HG03159 (cell line): ENCODE measurements around the gene CST4.
"Not testable (repeated sequence)": the region's sequence is repeated elsewhere in the genome, so short reads cannot be mapped to it uniquely, and the experiment has no call there.

Experiments
- ATAC-seq: cut with Tn5 transposase; IDR thresholded peaks from one replicate; pipeline ENCODE4 v1.9.1; 2021; ENCODE audit warnings: mild to moderate bottlenecking, moderate library complexity; ENCODE audit not compliant: unreplicated experiment

The CST4 gene

DNA sequence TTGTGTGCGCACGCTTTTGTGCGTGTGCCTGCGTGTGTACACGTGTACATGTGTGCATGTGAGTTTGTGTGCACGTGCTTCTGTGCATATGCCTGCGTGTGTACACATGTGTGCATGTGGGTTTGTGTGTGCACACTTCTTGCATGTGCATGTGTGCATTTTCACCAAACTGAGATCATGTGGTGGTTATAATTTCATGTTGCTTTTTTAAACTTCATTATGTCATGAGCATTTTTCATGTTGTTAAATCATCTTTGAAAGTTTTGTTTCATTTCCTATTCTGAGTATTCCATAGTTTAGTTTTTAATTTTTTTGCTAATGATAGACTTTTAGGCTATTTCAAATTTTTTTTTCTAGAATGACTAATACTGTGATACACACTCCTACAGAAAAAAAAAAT, 44.7 kb downstream of the CST4 start:
- ATAC-seq = no peak

DNA sequence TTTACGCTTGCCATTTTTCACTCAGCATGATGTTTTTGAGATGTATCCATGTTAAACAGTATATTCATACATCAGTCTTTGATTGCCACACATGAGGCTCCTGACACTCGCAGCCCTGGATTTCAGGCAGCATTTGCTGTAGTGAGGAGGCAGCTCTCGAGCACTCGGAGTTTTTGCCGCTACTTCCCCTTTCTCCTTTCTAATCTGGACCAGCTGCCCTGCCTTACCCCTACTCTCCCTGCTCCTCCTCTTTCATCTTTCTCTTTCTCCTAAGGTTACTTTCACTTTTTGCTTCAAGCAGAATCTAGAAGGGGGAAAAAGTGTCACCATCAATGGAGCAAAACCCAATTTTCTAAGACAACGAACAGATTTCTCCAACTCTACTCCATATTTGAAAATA, 45.2 kb downstream of the CST4 start:
- no peak for ATAC-seq

DNA sequence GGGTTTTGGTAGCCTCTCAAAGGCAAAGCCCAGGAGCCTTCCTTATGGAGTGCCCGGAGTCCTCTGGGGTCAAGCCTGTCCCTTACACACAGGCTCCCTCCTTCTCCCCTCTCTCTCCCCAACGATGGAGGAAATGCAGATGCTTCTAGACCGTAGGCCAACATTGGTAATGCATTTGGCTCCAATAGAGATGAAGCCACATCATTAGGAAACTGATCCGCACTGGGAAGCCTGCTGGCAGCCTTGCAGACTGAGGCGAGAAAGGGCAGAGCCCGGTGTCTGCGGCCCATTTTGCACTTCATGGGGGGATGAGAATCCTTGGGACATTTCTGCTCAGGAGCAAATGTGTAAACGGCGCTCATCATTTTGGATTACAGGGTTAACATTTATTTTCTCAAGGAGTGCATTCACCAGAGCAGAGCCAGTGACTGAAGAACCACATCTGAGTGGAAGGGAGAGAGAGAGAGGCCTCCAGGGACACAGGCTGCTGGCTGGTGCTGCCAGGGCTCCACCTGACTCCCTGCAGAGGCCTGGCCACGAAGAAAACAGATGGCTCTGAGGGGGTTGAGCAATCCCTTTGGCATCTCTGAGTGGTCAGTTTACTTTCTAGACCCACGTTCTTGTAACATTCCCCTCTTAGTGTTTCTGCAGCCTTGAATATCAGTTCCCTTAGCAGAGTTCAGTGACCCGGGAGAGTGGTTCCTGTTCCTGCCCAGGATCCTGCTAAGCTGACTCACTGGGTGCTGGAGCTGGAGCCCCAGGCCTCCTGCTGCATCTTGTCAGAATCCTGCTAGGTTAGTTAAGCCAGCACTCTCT, 46.7 kb downstream of the CST4 start:
- ATAC-seq = no peak

DNA sequence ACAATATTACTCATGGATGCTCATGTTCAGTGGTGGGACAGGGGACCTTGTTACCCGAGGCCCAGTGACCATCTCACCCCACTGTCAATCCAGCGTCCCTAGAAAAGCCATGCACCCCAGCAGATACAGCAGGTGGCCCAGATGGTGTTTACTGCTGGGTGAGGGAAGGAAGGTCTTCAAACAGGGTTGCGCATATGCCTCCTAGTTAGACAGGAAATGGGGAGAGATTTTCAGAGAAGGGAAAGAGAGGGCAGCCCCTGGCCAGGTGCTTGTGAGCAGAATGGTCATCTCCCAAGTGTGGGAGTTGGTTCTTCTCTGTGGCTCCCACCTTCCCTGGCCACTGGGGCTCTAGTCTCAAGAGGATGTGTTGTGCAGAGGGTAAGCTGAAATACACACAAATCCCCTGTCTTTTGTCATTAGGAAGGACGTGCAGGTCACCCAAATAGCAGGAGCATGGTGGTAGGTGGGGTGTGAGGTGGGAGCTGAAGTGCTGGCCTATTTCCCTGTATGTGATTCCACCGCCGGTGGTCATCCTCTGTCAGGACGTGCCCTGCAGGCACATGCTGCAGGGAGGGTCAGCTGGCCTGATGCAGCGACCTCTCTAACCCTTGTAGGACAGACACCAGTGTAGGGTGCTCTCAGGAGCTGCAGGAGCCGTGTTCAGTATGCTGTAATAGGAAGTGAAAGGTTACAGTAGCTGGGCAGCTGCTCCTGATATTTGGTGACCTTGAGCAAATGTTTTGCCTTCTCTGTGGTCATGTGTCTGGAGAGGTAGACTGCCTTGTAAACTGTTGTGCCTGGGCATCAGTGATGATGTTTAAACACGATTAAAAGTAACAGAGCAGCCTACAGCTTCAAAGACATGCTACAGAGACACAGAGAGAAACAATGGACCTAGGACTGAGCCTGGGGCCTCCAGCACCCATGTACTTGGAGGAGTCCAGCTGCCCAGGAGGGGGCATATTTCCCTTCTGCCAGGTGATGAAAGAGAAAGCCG, 47.9 kb downstream of the CST4 start:
- ATAC-seq = no peak

DNA sequence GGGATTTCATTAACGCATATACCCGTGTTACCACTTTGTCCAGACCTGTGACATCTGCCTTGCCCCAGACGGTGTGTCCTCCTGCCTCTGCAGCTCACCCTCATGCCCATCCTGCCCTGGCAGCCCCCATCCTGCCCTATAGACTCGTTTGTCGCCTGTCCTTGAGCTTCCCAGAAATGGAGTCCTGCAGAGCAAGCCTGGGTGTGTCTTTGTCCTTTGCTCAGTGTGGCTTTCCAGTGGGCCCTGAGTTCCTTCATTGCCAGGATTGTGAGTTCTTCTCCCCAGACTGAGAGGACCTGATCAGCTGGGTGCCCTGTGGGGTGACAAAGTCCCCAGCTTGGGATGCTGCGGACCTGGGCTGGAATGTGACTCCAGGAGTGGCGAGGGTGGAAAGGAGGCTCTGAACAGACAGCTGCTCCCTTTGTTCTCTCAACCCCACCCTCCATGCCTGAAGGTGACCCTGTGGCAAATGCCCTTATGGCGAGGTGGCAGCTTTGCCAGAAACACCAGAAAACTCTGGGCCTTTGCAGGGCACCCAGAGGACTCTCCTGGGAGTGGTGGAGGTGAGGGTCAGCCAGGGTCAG, 48.7 kb downstream of the CST4 start:
- no peak for ATAC-seq

DNA sequence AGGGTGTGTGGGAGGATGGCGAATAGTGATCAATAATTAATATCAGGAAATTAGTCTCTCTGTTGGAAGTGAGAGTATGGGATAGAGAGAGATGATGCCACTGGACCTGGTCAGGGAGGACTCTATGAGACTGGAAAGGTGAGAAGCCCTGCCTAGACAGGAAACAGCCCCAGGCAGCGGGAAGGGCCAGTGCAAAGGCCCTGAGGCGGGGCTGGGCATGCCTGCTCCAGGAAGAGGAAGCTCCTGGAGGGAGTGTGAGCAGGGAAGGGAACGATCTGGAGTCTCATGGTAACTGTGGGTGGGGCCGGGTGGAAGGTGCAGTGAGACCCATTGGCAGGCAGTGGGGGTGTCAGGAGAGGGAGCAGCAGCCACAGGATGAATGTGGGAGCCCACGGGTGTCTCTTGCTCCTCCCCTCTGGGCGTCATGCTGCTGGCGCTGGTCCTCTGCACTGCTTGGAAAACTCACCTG, 49.3 kb downstream of the CST4 start:
- ATAC-seq = no peak

DNA sequence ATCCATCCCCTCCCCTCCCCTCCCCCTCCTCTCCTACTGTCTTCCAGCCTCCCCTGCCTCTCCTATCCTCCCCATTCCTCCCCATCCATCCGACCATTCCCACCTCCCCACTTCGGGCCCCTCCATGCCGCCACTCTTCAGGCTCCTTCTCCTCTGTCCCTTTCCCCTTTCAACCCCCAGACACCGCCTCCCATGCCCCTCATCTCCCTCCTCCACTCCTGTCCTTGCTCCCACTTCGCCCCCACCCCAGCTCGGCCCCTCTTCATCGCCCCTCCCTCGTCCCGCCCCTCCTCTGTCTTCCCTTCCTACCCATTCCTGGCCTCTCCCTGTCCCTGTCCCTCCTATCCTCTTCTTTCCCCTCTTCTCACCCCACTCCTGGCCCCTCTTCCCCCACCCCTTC, 50.5 kb downstream of the CST4 start:
- ATAC-seq = no peak

DNA sequence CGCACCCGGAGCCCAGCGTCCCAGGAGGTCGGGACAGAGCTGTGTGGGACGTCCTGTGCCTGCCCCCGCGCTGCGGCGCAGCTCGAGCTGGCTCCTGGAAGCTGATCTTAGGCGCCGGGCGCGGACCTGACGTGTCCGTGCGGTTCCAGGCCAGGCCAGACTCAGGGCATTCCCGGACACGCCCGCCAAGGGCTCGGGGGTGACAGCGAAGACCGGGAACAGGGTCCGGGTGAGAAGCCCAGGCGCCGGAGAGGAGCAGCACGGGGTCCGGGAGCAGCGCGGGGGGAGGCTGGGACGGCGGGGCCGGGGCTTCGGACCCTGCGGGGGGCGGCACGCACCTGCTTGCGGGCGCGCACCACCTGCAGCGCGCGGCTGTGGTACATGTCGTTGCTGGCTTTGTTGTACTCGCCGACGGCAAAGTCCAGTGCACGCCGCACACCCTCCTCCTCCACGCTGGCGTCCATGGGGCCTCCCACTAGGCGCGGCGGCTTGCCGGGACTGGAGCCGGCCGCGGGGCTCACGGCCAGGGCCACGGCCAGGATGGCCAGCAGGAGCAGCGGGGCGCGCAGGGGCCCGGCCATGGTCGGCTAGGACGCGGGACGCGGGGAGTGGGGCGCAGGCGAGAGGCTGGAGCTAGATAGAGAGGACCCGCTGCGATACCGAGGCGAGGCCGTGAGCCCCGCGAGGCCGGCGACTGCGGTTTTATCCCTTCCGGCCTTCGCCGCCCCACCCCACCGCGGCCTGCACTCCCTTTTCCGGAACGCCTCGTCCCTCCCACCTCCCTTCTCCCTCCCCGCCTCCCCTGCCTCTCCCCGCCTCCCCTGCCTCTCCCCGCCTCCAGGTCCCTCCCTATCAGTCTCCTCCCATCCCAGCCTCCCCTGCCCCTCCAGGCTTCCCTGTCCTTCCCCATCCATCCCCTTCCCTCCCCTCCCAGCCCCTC, 51.3 kb downstream of the CST4 start, which contains the start of gene CST3:
Gene CST3 (minus strand): TSS at position 674 of the 940 bp plus-strand sequence. CDS start 93 bp downstream, at position 581.
- peak; percentile 40 for ATAC-seq

DNA sequence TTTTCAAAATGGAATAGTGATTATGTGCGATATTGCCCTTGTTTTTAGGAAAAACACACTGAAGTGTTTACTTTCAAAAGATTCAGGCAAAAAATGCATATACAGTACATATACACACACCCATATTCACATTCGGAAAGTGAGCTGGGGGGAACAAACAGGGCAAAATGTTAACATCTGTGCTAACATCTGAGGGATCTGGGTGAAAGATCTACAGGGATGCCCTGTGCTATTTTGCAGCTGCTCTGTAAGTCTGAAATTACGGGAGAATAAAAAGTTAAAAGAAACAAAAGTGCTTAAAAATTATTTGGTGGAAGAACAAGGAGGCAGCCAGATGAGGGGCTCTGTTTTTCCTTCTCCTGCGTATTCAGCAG, 51.9 kb downstream of the CST4 start:
- ATAC-seq = no peak

DNA sequence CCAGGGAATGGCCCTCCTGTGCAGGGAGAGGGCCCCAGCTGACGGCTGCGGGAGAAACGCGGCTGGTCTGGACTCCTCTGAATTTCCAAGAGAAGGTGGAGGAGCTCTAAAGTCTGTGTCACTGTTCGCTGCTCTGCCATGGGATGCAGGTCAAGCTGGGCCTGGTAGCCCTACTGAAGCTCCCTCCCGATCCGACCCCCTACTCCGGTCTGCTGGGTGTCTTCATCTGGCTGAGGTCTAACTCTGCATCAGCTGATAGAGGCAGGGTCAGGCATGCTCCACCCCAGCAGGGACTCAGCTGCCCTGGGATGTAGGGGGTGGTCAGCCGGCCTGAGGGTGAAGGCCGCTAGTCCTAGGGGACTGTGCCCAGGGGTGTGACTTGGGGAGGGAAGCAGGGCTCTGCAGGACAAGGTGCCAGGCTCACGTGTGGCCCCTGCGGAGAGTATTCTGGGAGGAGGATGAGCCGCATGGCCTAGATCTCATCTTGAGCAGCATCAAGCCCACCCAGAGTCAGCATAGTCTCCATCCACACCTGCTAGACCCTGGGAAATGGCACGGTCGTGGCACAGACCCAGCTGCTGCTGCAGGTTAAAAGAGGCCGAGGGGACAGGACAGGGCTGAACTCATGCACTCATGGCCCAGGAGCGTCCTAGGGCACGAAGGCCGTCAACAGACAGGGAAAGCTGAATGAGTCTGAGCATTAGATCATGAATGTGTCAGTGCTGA, 52.5 kb downstream of the CST4 start:
- no peak for ATAC-seq

DNA sequence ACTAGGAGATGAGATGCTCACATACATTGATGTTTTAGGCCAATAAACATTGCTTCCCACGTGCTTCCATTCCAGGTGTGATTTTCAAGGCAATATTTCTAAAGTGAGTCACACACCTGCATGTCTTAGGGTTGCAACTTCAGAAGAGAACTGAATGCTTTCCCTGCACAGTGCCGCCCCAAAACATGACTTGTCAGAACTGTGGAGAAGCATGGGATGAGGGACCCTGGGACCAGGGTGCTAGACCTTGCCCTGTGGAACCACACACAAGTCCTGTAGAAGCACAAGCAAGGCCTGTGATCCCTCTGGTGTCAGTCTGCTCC, 53.1 kb downstream of the CST4 start:
- not testable (repeated sequence) for ATAC-seq
